GM12875 (cell line): ENCODE results near the gene VTI1A.
"Not testable (repeated sequence)": the region's sequence is repeated elsewhere in the genome, so short reads cannot be mapped to it uniquely, and the experiment has no call there.

Experiments
- H3K4me3 ChIP-seq: one replicate; pipeline ENCODE4 v1.5.1; 2011; ENCODE audit warnings: low read depth, low read length, control low read depth
- CTCF ChIP-seq: IDR thresholded peaks from 2 replicates; pipeline ENCODE4 v1.5.1; 2011; ENCODE audit warnings: low read depth, mild to moderate bottlenecking, control low read depth, inconsistent platforms, low read length, moderate library complexity, borderline replicate concordance; ENCODE audit not compliant: insufficient read depth

The VTI1A gene

DNA sequence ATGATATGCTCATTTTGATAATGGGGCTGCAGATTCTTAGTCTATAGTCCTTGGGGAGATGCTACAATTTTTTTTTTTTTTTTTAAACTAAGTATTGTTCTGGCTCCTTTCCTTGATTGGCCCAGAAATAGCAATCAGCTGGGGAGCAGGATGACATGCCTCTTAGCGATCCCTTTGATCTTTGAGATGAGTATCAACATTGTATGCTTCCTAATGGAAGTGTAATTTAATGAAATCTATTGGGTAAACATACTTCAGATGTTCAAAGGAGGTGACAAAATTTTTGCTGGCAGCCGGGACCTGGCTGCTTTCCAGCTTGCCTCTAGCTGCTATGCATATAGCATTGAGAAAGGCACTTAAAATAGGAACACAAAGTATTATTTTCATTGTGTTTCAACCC is 43.5 kb downstream of the VTI1A start:
- TF ChIP-seq CTCF: no peak
- no peak overlapping the region for H3K4me3 ChIP-seq

GRCh38 chr10:112491144-112491543 is 44.1 kb downstream of the VTI1A start:
- H3K4me3 ChIP-seq: no peak overlapping the region
- no peak for TF ChIP-seq CTCF

- no peak overlapping the region for H3K4me3 ChIP-seq
- no peak for TF ChIP-seq CTCF
Measured at GRCh38 chr10:112492736-112493135, 45.7 kb downstream of the VTI1A start.

DNA sequence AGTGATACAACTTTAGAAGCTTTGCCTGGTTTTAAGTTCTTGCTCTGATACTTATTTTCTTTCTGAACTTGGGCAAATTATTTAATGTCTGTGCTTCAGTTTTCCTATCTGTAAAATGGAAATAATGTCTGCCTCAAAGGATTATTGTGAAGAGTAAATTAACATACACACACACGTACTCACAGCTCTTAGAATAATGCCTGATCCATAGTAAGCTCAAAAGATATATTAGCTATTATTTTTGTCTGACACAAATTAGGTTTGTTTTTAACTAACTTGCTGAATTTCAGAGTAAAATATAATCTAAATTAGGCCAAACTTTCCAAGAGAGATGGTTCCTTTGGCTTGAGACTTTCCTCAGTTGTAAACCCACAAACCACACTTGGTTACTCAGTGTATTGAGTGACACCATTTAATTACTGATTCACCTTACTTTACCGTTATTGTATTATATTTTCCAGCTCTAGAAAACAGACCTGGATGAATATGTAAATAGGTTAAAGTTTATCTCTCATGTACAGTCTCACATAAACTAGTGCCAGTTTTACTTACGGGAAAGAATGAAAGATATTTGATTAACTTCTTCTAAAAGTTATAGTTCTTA is 50.4 kb downstream of the VTI1A start:
- no peak for TF ChIP-seq CTCF
- no peak overlapping the region for H3K4me3 ChIP-seq

DNA sequence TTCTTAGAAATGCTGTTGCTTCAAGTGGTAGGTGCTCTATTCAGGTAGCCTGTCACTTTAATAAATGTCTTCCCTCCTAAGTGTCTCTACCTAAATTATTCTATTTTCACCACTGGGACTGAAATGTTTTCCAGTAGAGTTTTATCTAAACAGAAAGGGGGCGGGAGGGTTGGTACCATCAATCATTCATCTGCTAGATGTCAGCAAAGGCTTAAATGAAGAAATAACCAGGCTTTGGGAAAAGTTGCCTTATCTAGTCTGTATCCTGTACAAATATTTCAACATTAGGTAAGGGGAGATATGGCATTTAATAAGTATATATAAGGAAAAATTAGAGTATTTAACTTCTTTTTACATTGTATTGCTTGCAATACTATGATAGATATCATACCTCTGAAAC is 51.8 kb downstream of the VTI1A start:
- no peak for TF ChIP-seq CTCF
- no peak overlapping the region for H3K4me3 ChIP-seq

DNA sequence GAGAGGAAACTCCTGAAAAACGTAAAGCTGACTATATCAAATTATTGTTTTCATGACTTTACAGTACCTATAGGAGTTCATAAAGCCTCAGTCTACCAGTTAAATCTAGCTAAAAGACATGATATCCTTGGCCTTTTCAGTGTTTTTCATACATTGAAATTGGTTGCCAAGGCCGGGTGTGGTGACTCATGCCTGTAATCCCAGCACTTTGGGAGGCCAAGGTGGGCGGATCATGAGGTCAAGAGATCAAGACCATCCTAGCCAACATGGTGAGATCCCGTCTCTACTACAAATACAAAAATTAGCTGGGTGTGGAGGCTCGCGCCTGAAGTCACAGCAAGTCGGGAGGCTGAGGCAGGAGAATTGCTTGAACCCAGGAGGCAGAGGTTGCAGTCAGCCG is 53.0 kb downstream of the VTI1A start:
- H3K4me3 ChIP-seq: not testable (repeated sequence)

- no peak for TF ChIP-seq CTCF
Measured at GRCh38 chr10:112502536-112502935, 55.5 kb downstream of the VTI1A start.

DNA sequence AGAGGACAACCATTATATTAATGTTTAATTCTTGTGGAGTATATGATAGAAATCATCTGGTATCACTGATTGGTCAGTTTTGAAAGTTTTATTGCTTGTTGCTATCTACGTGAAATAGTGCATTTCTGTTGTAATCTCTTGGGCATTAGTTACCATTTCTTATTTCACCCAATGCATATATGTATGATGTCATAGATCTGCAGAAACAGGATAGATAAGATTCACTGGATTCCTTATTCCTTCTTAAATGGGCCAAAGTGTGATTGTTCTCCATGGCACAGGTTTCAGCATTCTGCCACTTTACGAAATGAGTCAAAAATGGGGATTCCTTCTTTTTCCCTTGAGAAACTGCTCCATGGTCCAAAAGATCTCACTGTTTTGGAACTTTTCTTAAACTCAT is 56.6 kb downstream of the VTI1A start:
- no peak for TF ChIP-seq CTCF
- H3K4me3 ChIP-seq: no peak overlapping the region

More at GRCh38 chr10:112502536-112502935, 55.5 kb downstream of the VTI1A start:
- no peak overlapping the region for H3K4me3 ChIP-seq
